ENCODE data around the gene NRDE2. TPM values are rescaled to one million over a fixed set of nuclear protein-coding genes. Genes with fewer than 3 reads are reported as not detected.

NRDE2 gene
- total RNA-seq, 1 experiment from 2014 or later: 6.5 TPM

- BruUV-seq (replicated peaks): no TSS peak
- H3K79me2 ChIP-seq (ENCODE audit: low read depth): no peaks in the 10 kb centered on the region
- CTCF ChIA-PET: no interaction called here
Measured at GRCh38 chr14:90379106-90379505, 47.4 kb upstream of the NRDE2 start.

GRCh38 chr14:90378249-90378648 is 46.5 kb upstream of the NRDE2 start:
- no peak overlapping the region for H3K27ac ChIP-seq
- H3K27me3 ChIP-seq (ENCODE audit: insufficient read depth, low read depth): no peaks in the 10 kb centered on the region
- H3F3A ChIP-seq (ENCODE audit: insufficient read depth, low read depth): peaks cover 3% of the 10 kb centered on the region; the same call in 1 of the 2 replicates
- no peaks in the 10 kb centered on the region for H3K9me2 ChIP-seq (ENCODE audit: insufficient read depth)
- ChIA-PET POLR2A (ENCODE audit: unreplicated experiment) (no interaction called here), CTCF (no interaction called here)
- intact Hi-C loops (cut with micrococcal nuclease; ENCODE audit: unreplicated experiment): no loop called here
- H3K4me3 ChIP-seq: no peak overlapping the region
- H3K4me1 ChIP-seq (replicated peaks; ENCODE audit: insufficient read depth): no peaks in the 10 kb centered on the region
- H3K4me2 ChIP-seq: no peak overlapping the region
- BruUV-seq (replicated peaks): no TSS peak
- H4K20me1 ChIP-seq (ENCODE audit: insufficient read depth): no peaks in the 10 kb centered on the region
- H3K79me2 ChIP-seq (ENCODE audit: low read depth): no peaks in the 10 kb centered on the region
- TF ChIP-seq CTCF (conservative IDR thresholded peaks at IDR 0.05) (no peak), EZH2 (IDR thresholded peaks at IDR 0.05; ENCODE audit: low read depth) (no peak)
- DNase-seq: no peak
- no peaks in the 10 kb centered on the region for H3K9me3 ChIP-seq (ENCODE audit: insufficient read depth, low read depth)
- no peaks in the 10 kb centered on the region for H3K36me3 ChIP-seq (ENCODE audit: low read depth)
- H2AFZ ChIP-seq: no peak overlapping the region

More at GRCh38 chr14:90379106-90379505, 47.4 kb upstream of the NRDE2 start:
- Histone ChIP-seq H3K36me3 (ENCODE audit: low read depth) (no peaks in the 10 kb centered on the region), H4K20me1 (ENCODE audit: insufficient read depth) (no peaks in the 10 kb centered on the region), H3K27ac (no peak overlapping the region), H3K4me2 (no peak overlapping the region), H3K4me3 (no peak overlapping the region), H3K9me2 (ENCODE audit: insufficient read depth) (no peaks in the 10 kb centered on the region), H3K27me3 (ENCODE audit: insufficient read depth, low read depth) (no peaks in the 10 kb centered on the region), H3F3A (ENCODE audit: insufficient read depth, low read depth) (peaks cover 3% of the 10 kb centered on the region; the same call in 1 of the 2 replicates), H3K9me3 (ENCODE audit: insufficient read depth, low read depth) (no peaks in the 10 kb centered on the region), H2AFZ (no peak overlapping the region), H3K4me1 (replicated peaks; ENCODE audit: insufficient read depth) (peaks cover under 1% of the 10 kb centered on the region)
- POLR2A ChIA-PET (ENCODE audit: unreplicated experiment): no interaction called here
- intact Hi-C loops (cut with micrococcal nuclease; ENCODE audit: unreplicated experiment): no loop called here
- TF ChIP-seq EZH2 (IDR thresholded peaks at IDR 0.05; ENCODE audit: low read depth) (no peak), CTCF (conservative IDR thresholded peaks at IDR 0.05) (no peak)
- no peak for DNase-seq

GRCh38 chr14:90375934-90376333 is 44.2 kb upstream of the NRDE2 start:
- Histone ChIP-seq H3K4me3 (no peak overlapping the region), H4K20me1 (ENCODE audit: insufficient read depth) (no peaks in the 10 kb centered on the region), H3K9me2 (ENCODE audit: insufficient read depth) (no peaks in the 10 kb centered on the region), H3K27me3 (ENCODE audit: insufficient read depth, low read depth) (no peaks in the 10 kb centered on the region), H3K4me1 (replicated peaks; ENCODE audit: insufficient read depth) (no peaks in the 10 kb centered on the region), H3K27ac (no peak overlapping the region), H3K9me3 (ENCODE audit: insufficient read depth, low read depth) (no peaks in the 10 kb centered on the region), H3K4me2 (no peak overlapping the region), H3F3A (ENCODE audit: insufficient read depth, low read depth) (no peaks in the 10 kb centered on the region), H3K79me2 (ENCODE audit: low read depth) (no peaks in the 10 kb centered on the region), H3K36me3 (ENCODE audit: low read depth) (no peaks in the 10 kb centered on the region), H2AFZ (no peak overlapping the region)
- TF ChIP-seq EZH2 (IDR thresholded peaks at IDR 0.05; ENCODE audit: low read depth) (no peak), CTCF (conservative IDR thresholded peaks at IDR 0.05) (no peak)
- ChIA-PET POLR2A (ENCODE audit: unreplicated experiment) (no interaction called here), CTCF (no interaction called here)
- intact Hi-C loops (cut with micrococcal nuclease; ENCODE audit: unreplicated experiment): no loop called here
- peak in 1 of 2 experiments; percentile 37 for DNase-seq
- no TSS peak for BruUV-seq (replicated peaks)

Measured in PC-9 (cell line).